Gastroesophageal sphincter (tissue), 3 donors: ENCODE data around the gene KCNH2.

Experiments used
- EP300 ChIP-seq: sonication (generic); formaldehyde crosslinking; IDR thresholded peaks from one replicate; pipeline ENCODE4 v1.6.1; 2017; ENCODE audit warnings: antibody characterized with exemption, mild to moderate bottlenecking
- POLR2A ChIP-seq, 2 donors: fragments of 450-650 bp; IDR thresholded peaks; one replicate each; pipeline ENCODE4 v1.6.1; 2017; ENCODE audit warnings: antibody characterized with exemption in 2 of 2, mild to moderate bottlenecking in 2 of 2, moderate library complexity in 1 of 2
- POLR2AphosphoS5 ChIP-seq: sonication (generic); formaldehyde crosslinking; IDR thresholded peaks from one replicate; pipeline ENCODE4 v1.6.1; 2017; ENCODE audit warnings: antibody characterized with exemption
- TF ChIP-seq, protein P1 (sequence below), 4 experiments: fragments of 200-600 bp in 2 of 4; fragments of 450-650 bp in 2 of 4; sonication (generic) in 1 of 4; IDR thresholded peaks; one replicate each; pipeline ENCODE4 v1.5.1; 2017 to 2019; ENCODE audit warnings: antibody characterized with exemption in 4 of 4, mild to moderate bottlenecking in 2 of 4, moderate library complexity in 2 of 4

DNA sequence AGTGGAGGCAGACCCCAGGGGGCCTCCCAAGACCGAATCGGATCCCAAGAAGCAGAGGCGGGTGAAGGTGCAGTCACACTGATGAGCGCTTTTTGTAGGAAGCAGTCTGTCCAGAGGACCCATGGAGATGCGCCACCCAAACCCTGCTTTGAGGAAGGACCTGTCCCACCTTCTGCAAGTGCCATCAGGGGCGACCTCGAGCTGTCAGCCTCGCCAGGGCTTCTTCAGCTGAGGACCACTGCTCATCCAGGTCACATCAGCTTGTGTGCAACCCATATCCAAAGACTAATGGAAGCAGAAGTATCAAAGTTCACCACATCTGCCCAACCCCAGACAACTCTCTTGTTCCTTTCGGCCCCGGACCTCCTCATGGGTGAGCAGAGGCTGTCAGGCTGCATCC lies 61.5 kb downstream of the KCNH2 start:
- TF ChIP-seq POLR2AphosphoS5 (no peak), EP300 (no peak), POLR2A (IDR thresholded peaks at IDR 0.05) (no peak)
- TF ChIP-seq, protein P1, sequence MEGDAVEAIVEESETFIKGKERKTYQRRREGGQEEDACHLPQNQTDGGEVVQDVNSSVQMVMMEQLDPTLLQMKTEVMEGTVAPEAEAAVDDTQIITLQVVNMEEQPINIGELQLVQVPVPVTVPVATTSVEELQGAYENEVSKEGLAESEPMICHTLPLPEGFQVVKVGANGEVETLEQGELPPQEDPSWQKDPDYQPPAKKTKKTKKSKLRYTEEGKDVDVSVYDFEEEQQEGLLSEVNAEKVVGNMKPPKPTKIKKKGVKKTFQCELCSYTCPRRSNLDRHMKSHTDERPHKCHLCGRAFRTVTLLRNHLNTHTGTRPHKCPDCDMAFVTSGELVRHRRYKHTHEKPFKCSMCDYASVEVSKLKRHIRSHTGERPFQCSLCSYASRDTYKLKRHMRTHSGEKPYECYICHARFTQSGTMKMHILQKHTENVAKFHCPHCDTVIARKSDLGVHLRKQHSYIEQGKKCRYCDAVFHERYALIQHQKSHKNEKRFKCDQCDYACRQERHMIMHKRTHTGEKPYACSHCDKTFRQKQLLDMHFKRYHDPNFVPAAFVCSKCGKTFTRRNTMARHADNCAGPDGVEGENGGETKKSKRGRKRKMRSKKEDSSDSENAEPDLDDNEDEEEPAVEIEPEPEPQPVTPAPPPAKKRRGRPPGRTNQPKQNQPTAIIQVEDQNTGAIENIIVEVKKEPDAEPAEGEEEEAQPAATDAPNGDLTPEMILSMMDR (IDR thresholded peaks at IDR 0.05) = no peak
